Ammon's horn (tissue), 1 donor: ENCODE results near the gene ANAPC5.
"Not testable (repeated sequence)": the region's sequence is repeated elsewhere in the genome, so short reads cannot be mapped to it uniquely, and the experiment has no call there.

ENCODE experiments used
- DNase-seq: peaks from one replicate; pipeline ENCODE4 v3.0.0-alpha.2; 2016; ENCODE audit warnings: low spot score

ANAPC5 gene

GRCh38 chr12:121310231-121310630 is 42.0 kb downstream of the ANAPC5 start:
- DNase-seq = not testable (repeated sequence)

- not testable (repeated sequence) for DNase-seq
These were observed 44.8 kb downstream of the ANAPC5 start for GRCh38 chr12:121307397-121307796.

GRCh38 chr12:121304306-121304705 is 47.9 kb downstream of the ANAPC5 start:
- no peak for DNase-seq

- no peak for DNase-seq
These were observed 50.3 kb downstream of the ANAPC5 start for GRCh38 chr12:121301876-121302275.

- DNase-seq = no peak
These were observed 52.0 kb downstream of the ANAPC5 start for GRCh38 chr12:121300083-121300819.

- no peak for DNase-seq
These were observed 52.5 kb downstream of the ANAPC5 start for GRCh38 chr12:121299662-121300061.

- not testable (repeated sequence) for DNase-seq
These were observed 53.8 kb downstream of the ANAPC5 start for GRCh38 chr12:121298411-121298810.

GRCh38 chr12:121297435-121297991 is 54.7 kb downstream of the ANAPC5 start:
- no peak for DNase-seq

- DNase-seq = peak; percentile 84
These were observed 55.4 kb downstream of the ANAPC5 start, which contains the start of gene CAMKK2 for GRCh38 chr12:121296618-121297434. TSS of gene CAMKK2 (minus strand) at chr12:121296709. CDS start at chr12:121274526, 22,183 bp downstream.

- no peak for DNase-seq
These were observed 56.2 kb downstream of the ANAPC5 start for GRCh38 chr12:121295746-121296617.

GRCh38 chr12:121295116-121295745 is 57.0 kb downstream of the ANAPC5 start:
- no peak for DNase-seq

GRCh38 chr12:121294151-121294889 is 57.9 kb downstream of the ANAPC5 start:
- no peak for DNase-seq

GRCh38 chr12:121293603-121294002 is 58.6 kb downstream of the ANAPC5 start:
- DNase-seq = no peak

- DNase-seq = no peak
These were observed 61.8 kb downstream of the ANAPC5 start for GRCh38 chr12:121290410-121290809.

- no peak for DNase-seq
These were observed 62.2 kb downstream of the ANAPC5 start for GRCh38 chr12:121289962-121290361.

- DNase-seq = no peak
These were observed 63.2 kb downstream of the ANAPC5 start for GRCh38 chr12:121288986-121289385.

- peak; percentile 47 for DNase-seq
These were observed 63.9 kb downstream of the ANAPC5 start for GRCh38 chr12:121288158-121288845.

GRCh38 chr12:121287267-121287954 is 64.8 kb downstream of the ANAPC5 start:
- no peak for DNase-seq

GRCh38 chr12:121285856-121286255 is 66.4 kb downstream of the ANAPC5 start:
- no peak for DNase-seq
